WTC11 (cell line): Measurements from ENCODE around the gene DYRK3.

Experiments
- CREM ChIP-seq: sonication (generic); formaldehyde crosslinking; IDR thresholded peaks from 2 replicates; pipeline ENCODE4 v1.8.1; 2022; ENCODE audit warnings: mild to moderate bottlenecking, missing genetic modification reagents, moderate library complexity
- MXD4 ChIP-seq: fragments of 250-450 bp; sonication (Bioruptor Pico); IDR thresholded peaks from 2 replicates; pipeline ENCODE4 v1.8.0; 2021; ENCODE audit warnings: mild to moderate bottlenecking, moderate library complexity, borderline replicate concordance
- SOX15 ChIP-seq: fragments of 250-450 bp; sonication (Bioruptor Pico); IDR thresholded peaks from 2 replicates; pipeline ENCODE4 v1.9.0; 2021; ENCODE audit warnings: mild to moderate bottlenecking
- ZNF138 ChIP-seq: sonication (generic); formaldehyde crosslinking; conservative IDR thresholded peaks from 2 replicates; pipeline ENCODE4 v1.8.1; 2022; ENCODE audit warnings: mild to moderate bottlenecking, moderate library complexity, missing genetic modification reagents
- TF ChIP-seq, protein P1 (sequence below): sonication (generic); formaldehyde crosslinking; IDR thresholded peaks from 2 replicates; pipeline ENCODE4 v1.8.0; 2022; ENCODE audit warnings: missing genetic modification reagents
- TF ChIP-seq, protein P2 (sequence below): fragments of 200-600 bp; IDR thresholded peaks from 2 replicates; pipeline ENCODE4 v1.8.0; 2022; ENCODE audit warnings: antibody characterized with exemption
- TF ChIP-seq, protein P3 (sequence below): sonication (generic); formaldehyde crosslinking; IDR thresholded peaks from 2 replicates; pipeline ENCODE4 v1.8.0; 2022; ENCODE audit warnings: mild to moderate bottlenecking, missing genetic modification reagents
- TF ChIP-seq, protein P4 (sequence below): sonication (generic); formaldehyde crosslinking; IDR thresholded peaks from 2 replicates; pipeline ENCODE4 v1.8.1; 2023; ENCODE audit warnings: mild to moderate bottlenecking, missing genetic modification reagents, moderate library complexity
- TF ChIP-seq, protein P5 (sequence below): sonication (generic); formaldehyde crosslinking; conservative IDR thresholded peaks from 2 replicates; pipeline ENCODE4 v1.8.1; 2022; ENCODE audit warnings: mild to moderate bottlenecking, missing genetic modification reagents
- TF ChIP-seq, protein P6 (sequence below): sonication (generic); formaldehyde crosslinking; IDR thresholded peaks from 2 replicates; pipeline ENCODE4 v1.8.1; 2022; ENCODE audit warnings: low read depth, missing genetic modification reagents, borderline replicate concordance

DNA sequence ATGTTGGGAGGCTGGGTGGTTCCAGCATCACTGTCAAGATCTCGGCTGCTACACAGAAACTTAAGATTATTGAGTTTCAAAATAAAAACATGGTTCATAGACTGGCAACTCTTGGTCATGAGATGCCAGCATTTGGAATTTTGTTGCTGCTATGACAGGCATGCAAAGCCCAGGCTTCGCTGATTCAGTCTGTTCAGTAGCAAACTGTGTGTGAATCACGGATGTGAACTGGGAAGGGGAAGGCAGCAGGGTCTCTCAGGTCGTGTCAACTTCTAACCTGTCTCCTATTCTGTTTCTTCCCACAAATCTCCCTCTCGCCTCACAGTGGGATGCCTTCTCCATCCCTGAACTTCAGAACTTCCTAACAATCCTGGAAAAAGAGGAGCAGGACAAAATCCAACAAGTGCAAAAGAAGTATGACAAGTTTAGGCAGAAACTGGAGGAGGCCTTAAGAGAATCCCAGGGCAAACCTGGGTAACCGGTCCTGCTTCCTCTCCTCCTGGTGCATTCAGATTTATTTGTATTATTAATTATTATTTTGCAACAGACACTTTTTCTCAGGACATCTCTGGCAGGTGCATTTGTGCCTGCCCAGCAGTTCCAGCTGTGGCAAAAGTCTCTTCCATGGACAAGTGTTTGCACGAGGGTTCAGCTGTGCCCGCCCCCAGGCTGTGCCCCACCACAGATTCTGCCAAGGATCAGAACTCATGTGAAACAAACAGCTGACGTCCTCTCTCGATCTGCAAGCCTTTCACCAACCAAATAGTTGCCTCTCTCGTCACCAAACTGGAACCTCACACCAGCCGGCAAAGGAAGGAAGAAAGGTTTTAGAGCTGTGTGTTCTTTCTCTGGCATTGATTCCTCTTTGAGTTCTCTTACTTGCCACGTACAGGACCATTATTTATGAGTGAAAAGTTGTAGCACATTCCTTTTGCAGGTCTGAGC lies 48.6 kb upstream of the DYRK3 start:
- TF ChIP-seq MXD4 (no peak), CREM (CRISPR knock-in tag) (no peak), ZNF138 (no peak), SOX15 (no peak)
- TF ChIP-seq, protein P1, sequence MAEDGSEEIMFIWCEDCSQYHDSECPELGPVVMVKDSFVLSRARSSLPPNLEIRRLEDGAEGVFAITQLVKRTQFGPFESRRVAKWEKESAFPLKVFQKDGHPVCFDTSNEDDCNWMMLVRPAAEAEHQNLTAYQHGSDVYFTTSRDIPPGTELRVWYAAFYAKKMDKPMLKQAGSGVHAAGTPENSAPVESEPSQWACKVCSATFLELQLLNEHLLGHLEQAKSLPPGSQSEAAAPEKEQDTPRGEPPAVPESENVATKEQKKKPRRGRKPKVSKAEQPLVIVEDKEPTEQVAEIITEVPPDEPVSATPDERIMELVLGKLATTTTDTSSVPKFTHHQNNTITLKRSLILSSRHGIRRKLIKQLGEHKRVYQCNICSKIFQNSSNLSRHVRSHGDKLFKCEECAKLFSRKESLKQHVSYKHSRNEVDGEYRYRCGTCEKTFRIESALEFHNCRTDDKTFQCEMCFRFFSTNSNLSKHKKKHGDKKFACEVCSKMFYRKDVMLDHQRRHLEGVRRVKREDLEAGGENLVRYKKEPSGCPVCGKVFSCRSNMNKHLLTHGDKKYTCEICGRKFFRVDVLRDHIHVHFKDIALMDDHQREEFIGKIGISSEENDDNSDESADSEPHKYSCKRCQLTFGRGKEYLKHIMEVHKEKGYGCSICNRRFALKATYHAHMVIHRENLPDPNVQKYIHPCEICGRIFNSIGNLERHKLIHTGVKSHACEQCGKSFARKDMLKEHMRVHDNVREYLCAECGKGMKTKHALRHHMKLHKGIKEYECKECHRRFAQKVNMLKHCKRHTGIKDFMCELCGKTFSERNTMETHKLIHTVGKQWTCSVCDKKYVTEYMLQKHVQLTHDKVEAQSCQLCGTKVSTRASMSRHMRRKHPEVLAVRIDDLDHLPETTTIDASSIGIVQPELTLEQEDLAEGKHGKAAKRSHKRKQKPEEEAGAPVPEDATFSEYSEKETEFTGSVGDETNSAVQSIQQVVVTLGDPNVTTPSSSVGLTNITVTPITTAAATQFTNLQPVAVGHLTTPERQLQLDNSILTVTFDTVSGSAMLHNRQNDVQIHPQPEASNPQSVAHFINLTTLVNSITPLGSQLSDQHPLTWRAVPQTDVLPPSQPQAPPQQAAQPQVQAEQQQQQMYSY, result no peak
- TF ChIP-seq, protein P2, sequence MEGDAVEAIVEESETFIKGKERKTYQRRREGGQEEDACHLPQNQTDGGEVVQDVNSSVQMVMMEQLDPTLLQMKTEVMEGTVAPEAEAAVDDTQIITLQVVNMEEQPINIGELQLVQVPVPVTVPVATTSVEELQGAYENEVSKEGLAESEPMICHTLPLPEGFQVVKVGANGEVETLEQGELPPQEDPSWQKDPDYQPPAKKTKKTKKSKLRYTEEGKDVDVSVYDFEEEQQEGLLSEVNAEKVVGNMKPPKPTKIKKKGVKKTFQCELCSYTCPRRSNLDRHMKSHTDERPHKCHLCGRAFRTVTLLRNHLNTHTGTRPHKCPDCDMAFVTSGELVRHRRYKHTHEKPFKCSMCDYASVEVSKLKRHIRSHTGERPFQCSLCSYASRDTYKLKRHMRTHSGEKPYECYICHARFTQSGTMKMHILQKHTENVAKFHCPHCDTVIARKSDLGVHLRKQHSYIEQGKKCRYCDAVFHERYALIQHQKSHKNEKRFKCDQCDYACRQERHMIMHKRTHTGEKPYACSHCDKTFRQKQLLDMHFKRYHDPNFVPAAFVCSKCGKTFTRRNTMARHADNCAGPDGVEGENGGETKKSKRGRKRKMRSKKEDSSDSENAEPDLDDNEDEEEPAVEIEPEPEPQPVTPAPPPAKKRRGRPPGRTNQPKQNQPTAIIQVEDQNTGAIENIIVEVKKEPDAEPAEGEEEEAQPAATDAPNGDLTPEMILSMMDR, result no peak
- TF ChIP-seq, protein P3, sequence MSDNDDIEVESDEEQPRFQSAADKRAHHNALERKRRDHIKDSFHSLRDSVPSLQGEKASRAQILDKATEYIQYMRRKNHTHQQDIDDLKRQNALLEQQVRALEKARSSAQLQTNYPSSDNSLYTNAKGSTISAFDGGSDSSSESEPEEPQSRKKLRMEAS (CRISPR knock-in tag), result no peak
- TF ChIP-seq, protein P4, sequence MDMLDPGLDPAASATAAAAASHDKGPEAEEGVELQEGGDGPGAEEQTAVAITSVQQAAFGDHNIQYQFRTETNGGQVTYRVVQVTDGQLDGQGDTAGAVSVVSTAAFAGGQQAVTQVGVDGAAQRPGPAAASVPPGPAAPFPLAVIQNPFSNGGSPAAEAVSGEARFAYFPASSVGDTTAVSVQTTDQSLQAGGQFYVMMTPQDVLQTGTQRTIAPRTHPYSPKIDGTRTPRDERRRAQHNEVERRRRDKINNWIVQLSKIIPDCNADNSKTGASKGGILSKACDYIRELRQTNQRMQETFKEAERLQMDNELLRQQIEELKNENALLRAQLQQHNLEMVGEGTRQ, result no peak
- TF ChIP-seq, protein P5, sequence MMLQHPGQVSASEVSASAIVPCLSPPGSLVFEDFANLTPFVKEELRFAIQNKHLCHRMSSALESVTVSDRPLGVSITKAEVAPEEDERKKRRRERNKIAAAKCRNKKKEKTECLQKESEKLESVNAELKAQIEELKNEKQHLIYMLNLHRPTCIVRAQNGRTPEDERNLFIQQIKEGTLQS, result no peak
- TF ChIP-seq, protein P6, sequence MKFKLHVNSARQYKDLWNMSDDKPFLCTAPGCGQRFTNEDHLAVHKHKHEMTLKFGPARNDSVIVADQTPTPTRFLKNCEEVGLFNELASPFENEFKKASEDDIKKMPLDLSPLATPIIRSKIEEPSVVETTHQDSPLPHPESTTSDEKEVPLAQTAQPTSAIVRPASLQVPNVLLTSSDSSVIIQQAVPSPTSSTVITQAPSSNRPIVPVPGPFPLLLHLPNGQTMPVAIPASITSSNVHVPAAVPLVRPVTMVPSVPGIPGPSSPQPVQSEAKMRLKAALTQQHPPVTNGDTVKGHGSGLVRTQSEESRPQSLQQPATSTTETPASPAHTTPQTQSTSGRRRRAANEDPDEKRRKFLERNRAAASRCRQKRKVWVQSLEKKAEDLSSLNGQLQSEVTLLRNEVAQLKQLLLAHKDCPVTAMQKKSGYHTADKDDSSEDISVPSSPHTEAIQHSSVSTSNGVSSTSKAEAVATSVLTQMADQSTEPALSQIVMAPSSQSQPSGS (CRISPR knock-in tag), result no peak
